MM.1S (cell line): ENCODE data around the gene RAB5A.
"Not testable (repeated sequence)": the region's sequence is repeated elsewhere in the genome, so short reads cannot be mapped to it uniquely, and the experiment has no call there.

Experiments
- DNase-seq: peaks from one replicate; pipeline ENCODE4 v3.0.0-alpha.2; 2015
- H2AFZ ChIP-seq: fragments of 300-600 bp; sonication (generic); 2 replicates; pipeline ENCODE4 v1.6.0; 2016; ENCODE audit warnings: antibody characterized with exemption, low read length
- H3F3A ChIP-seq: fragments of 300-600 bp; sonication (generic); 2 replicates; pipeline ENCODE4 v1.6.1; 2016; ENCODE audit warnings: mild to moderate bottlenecking, antibody characterized with exemption, low read length, moderate library complexity, mixed read lengths; ENCODE audit not compliant: insufficient read depth
- H3K27ac ChIP-seq: fragments of 300-600 bp; sonication (generic); 2 replicates; pipeline ENCODE4 v1.5.1; 2016; ENCODE audit warnings: mild to moderate bottlenecking, low read length
- H3K27me3 ChIP-seq: fragments of 300-600 bp; sonication (generic); replicated peaks from 2 replicates; pipeline ENCODE4 v1.6.0; 2016; ENCODE audit warnings: low read length; ENCODE audit not compliant: insufficient read depth
- H3K36me3 ChIP-seq: fragments of 300-600 bp; sonication (generic); replicated peaks from 2 replicates; pipeline ENCODE4 v1.6.1; 2016; ENCODE audit warnings: mild to moderate bottlenecking, low read length, mixed read lengths; ENCODE audit not compliant: insufficient read depth
- H3K4me1 ChIP-seq: fragments of 300-600 bp; sonication (generic); 2 replicates; pipeline ENCODE4 v1.6.1; 2016; ENCODE audit warnings: low read length, mixed read lengths
- H3K4me2 ChIP-seq: fragments of 300-600 bp; sonication (generic); 2 replicates; pipeline ENCODE4 v1.6.0; 2016; ENCODE audit warnings: low read depth, low read length
- H3K4me3 ChIP-seq: fragments of 300-600 bp; sonication (generic); 2 replicates; pipeline ENCODE4 v1.5.1; 2016; ENCODE audit warnings: low read length, mixed read lengths
- H3K79me2 ChIP-seq: fragments of 300-600 bp; sonication (generic); 2 replicates; pipeline ENCODE4 v1.6.1; 2016; ENCODE audit warnings: mixed run types, low read length, mixed read lengths
- H3K9ac ChIP-seq: fragments of 300-600 bp; sonication (generic); 2 replicates; pipeline ENCODE4 v1.6.1; 2016; ENCODE audit warnings: low read length, mixed read lengths
- H3K9me2 ChIP-seq: fragments of 300-600 bp; sonication (generic); replicated peaks from 2 replicates; pipeline ENCODE4 v1.6.1; 2016; ENCODE audit warnings: mild to moderate bottlenecking, low read length, mixed read lengths; ENCODE audit not compliant: insufficient read depth
- H3K9me3 ChIP-seq: fragments of 300-600 bp; sonication (generic); replicated peaks from 2 replicates; pipeline ENCODE4 v1.6.1; 2016; ENCODE audit warnings: mild to moderate bottlenecking, low read length, mixed read lengths; ENCODE audit not compliant: insufficient read depth
- H4K20me1 ChIP-seq: fragments of 300-600 bp; sonication (generic); 2 replicates; pipeline ENCODE4 v1.6.1; 2016; ENCODE audit warnings: mild to moderate bottlenecking, low read length, moderate library complexity, mixed read lengths; ENCODE audit not compliant: insufficient read depth
- EZH2 ChIP-seq: fragments of 300-600 bp; sonication (generic); optimal IDR thresholded peaks from 2 replicates; pipeline ENCODE3; 2017; ENCODE audit warnings: low read depth, mild to moderate bottlenecking, antibody characterized with exemption, low read length, mixed read lengths
- EZH2phosphoT487 ChIP-seq: fragments of 300-600 bp; sonication (generic); IDR thresholded peaks from 2 replicates; pipeline ENCODE4 v1.6.1; 2018; ENCODE audit warnings: antibody characterized with exemption, low read length
- TF ChIP-seq, protein P1 (sequence below): fragments of 300-600 bp; sonication (generic); IDR thresholded peaks from 2 replicates; pipeline ENCODE4 v1.5.1; 2016; ENCODE audit warnings: antibody characterized with exemption, low read length, mixed read lengths

The RAB5A gene

DNA sequence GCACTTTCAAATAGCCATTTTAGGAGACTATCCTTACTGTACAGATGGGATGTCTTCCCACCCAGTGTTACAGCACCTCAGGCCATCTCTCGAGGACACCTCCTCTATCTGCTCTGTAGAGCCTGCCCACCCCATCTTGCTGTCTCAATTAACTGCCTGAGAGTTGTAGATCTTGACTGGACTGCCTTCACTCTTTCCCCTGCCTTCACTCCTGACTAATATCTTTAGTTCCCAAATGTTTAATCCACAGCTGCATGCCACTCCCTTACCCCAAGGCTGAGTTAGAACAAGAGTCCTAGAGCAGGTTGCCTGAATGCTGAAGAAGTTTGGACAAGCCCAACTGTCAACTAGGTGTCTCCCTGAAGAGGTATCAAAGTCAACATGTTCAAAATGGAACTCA lies 66.5 kb downstream of the RAB5A start:
- H3K9ac ChIP-seq, result no peak overlapping the region
- H3K4me1 ChIP-seq, result no peaks in the 10 kb centered on the region
- H3K79me2 ChIP-seq, result no peaks in the 10 kb centered on the region
- no peaks in the 10 kb centered on the region for H4K20me1 ChIP-seq
- no peaks in the 10 kb centered on the region for H3K9me3 ChIP-seq
- H3K27me3 ChIP-seq, result no peaks in the 10 kb centered on the region
- no peak overlapping the region for H3K4me3 ChIP-seq
- DNase-seq, result no peak
- H3K9me2 ChIP-seq, result no peaks in the 10 kb centered on the region
- H3K27ac ChIP-seq, result no peak overlapping the region
- no peak overlapping the region for H2AFZ ChIP-seq
- H3F3A ChIP-seq, result no peaks in the 10 kb centered on the region
- TF ChIP-seq, protein P1, sequence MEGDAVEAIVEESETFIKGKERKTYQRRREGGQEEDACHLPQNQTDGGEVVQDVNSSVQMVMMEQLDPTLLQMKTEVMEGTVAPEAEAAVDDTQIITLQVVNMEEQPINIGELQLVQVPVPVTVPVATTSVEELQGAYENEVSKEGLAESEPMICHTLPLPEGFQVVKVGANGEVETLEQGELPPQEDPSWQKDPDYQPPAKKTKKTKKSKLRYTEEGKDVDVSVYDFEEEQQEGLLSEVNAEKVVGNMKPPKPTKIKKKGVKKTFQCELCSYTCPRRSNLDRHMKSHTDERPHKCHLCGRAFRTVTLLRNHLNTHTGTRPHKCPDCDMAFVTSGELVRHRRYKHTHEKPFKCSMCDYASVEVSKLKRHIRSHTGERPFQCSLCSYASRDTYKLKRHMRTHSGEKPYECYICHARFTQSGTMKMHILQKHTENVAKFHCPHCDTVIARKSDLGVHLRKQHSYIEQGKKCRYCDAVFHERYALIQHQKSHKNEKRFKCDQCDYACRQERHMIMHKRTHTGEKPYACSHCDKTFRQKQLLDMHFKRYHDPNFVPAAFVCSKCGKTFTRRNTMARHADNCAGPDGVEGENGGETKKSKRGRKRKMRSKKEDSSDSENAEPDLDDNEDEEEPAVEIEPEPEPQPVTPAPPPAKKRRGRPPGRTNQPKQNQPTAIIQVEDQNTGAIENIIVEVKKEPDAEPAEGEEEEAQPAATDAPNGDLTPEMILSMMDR, result no peak
- no peak for TF ChIP-seq EZH2phosphoT487
- TF ChIP-seq EZH2, result no peak
- H3K4me2 ChIP-seq, result no peak overlapping the region
- no peaks in the 10 kb centered on the region for H3K36me3 ChIP-seq

DNA sequence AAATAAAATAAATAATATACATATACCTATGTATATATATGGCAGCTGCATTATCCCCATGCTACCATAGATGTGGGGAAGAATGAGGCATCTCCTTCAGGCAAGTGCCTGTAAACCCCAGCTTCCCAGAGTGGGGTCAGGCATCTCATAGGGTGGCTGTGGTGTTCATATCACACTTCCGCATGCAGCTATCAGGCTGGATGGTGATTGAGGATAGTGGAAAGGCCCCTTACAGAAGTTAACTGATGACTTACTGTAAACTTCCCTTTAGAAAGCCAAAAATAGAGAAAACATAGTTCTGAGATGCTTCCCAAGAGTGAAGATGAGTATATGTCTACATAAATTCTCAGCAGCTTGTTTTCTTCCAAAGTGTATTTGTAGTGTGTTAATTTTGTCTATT lies 68.6 kb downstream of the RAB5A start:
- H3K27ac ChIP-seq, result no peak overlapping the region
- no peak overlapping the region for H3K9ac ChIP-seq
- no peaks in the 10 kb centered on the region for H4K20me1 ChIP-seq
- H3K4me1 ChIP-seq, result no peaks in the 10 kb centered on the region
- H3K27me3 ChIP-seq, result no peaks in the 10 kb centered on the region
- no peaks in the 10 kb centered on the region for H3K9me3 ChIP-seq
- TF ChIP-seq EZH2 (no peak), EZH2phosphoT487 (no peak)
- TF ChIP-seq, protein P1, result no peak
- DNase-seq, result no peak
- no peaks in the 10 kb centered on the region for H3F3A ChIP-seq
- H3K4me3 ChIP-seq, result no peak overlapping the region
- no peaks in the 10 kb centered on the region for H3K79me2 ChIP-seq
- no peak overlapping the region for H3K4me2 ChIP-seq
- no peaks in the 10 kb centered on the region for H3K36me3 ChIP-seq
- H3K9me2 ChIP-seq, result no peaks in the 10 kb centered on the region
- no peak overlapping the region for H2AFZ ChIP-seq

DNA sequence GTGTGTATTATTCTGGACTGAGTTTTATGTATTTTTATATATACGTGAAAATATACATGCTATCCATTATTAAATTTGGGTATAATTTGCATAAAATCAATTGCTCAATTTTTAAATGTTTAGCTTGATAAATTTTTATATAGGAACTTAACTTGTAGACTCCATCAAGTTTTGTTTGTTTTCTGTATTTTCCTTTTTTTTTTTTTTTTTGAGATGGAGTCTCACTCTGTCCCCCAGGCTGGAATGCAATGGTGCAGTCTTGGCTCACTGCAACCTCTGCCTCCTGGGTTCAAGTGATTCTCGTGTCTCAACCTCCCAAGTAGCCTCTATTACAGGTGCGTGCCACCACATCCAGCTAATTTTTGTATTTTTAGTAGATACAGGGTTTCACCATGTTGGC lies 69.2 kb downstream of the RAB5A start:
- DNase-seq, H3K27ac ChIP-seq, H3K9ac ChIP-seq: not testable (repeated sequence)

DNA sequence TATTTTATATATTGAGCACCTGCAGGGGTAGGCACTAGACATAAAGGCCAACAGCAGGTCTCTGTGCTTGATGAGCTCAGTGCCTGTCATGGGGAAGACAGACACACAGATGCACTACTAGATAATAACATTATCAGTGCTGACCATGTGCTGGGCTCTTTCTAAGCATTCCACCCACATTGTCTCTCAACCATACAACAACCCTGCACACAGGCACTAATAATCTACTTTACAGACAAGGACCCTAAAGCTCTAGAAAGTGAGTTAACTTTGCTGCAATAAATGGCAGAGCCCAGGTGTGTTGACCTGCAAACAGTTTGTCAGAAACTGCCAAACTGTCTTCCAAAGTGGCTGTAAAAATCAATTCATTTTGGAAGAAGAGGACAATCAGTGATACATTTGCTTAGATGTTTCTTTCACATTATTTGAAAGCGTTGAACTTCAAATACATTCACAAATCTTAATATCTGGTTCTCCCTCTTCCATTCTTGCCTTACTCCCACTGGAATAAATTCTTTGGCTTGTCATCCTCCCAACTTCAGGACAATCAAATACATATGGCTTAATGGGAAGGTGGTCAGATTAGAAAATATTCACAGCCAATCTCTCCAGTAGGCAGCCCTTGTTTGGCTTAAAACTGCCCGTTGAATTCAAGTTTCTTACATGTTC lies 76.2 kb downstream of the RAB5A start:
- Histone ChIP-seq H3K9ac (no peak overlapping the region), H3K9me2 (no peaks in the 10 kb centered on the region), H3K79me2 (no peaks in the 10 kb centered on the region), H3K9me3 (no peaks in the 10 kb centered on the region), H3K4me3 (no peak overlapping the region), H3K4me1 (no peaks in the 10 kb centered on the region), H2AFZ (no peak overlapping the region), H3K27me3 (no peaks in the 10 kb centered on the region), H3F3A (no peaks in the 10 kb centered on the region), H4K20me1 (no peaks in the 10 kb centered on the region), H3K36me3 (no peaks in the 10 kb centered on the region), H3K27ac (no peak overlapping the region), H3K4me2 (no peak overlapping the region)
- TF ChIP-seq EZH2 (no peak), EZH2phosphoT487 (no peak)
- TF ChIP-seq, protein P1, result no peak
- no peak for DNase-seq

More for the DNA sequence above, 69.2 kb downstream of the RAB5A start:
- H3K36me3 ChIP-seq, H3K27me3 ChIP-seq, H3K4me1 ChIP-seq, H3K9me2 ChIP-seq, H2AFZ ChIP-seq, H3K4me3 ChIP-seq, H3K9me3 ChIP-seq, H3F3A ChIP-seq, H3K4me2 ChIP-seq, H3K79me2 ChIP-seq, H4K20me1 ChIP-seq: not testable (repeated sequence)
